Endothelial cell of umbilical vein (primary cell): ENCODE measurements around the gene LENG9. TPM values are rescaled to one million over a fixed set of nuclear protein-coding genes. Genes with fewer than 3 reads are reported as not detected.

Experiments used
- BruUV-seq: library from RNA; stranded (reverse); fragments of 400-500 nt; replicated peaks from 2 replicates; lab custom pipeline; 2021; lab: Mats Ljungman, UMichigan
- CTCF ChIA-PET: fragments of 300-600, 350-600 bp; sonication (Branson Sonifier 250); formaldehyde crosslinking; loops from one replicate; lab custom pipeline; 2021; ENCODE audit warnings: antibody characterized with exemption, inconsistent platforms; lab: Charles Lee
- POLR2A ChIA-PET: fragments of 300-600, 350-600 bp; sonication (Branson Sonifier 250); formaldehyde crosslinking; loops from one replicate; lab custom pipeline; 2021; ENCODE audit warnings: antibody characterized with exemption, inconsistent platforms; lab: Charles Lee
- DNase-seq: peaks from one replicate; pipeline ENCODE4 v3.0.0-alpha.2; 2011; ENCODE audit warnings: low read depth, low spot score
- FAIRE-seq: peaks from 2 replicates; lab custom pipeline; 2011; peaks lifted over from hg19 to GRCh38; lab: Jason Lieb, UNC
- H2AFZ ChIP-seq: 2 replicates; pipeline ENCODE4 v1.6.0; 2012; ENCODE audit warnings: low read depth, low read length, control low read depth, inconsistent platforms
- H3K27ac ChIP-seq: 2 replicates; pipeline ENCODE4 v1.5.1; 2011; ENCODE audit warnings: low read depth, mild to moderate bottlenecking, control low read depth, low read length, moderate library complexity; ENCODE audit not compliant: insufficient read depth
- H3K27me3 ChIP-seq, 2 experiments: 2 replicates each; pipeline versions ENCODE4 v1.6.0 to v1.6.1; 2011; ENCODE audit warnings: low read length in 2 of 2, mixed read lengths in 1 of 2; ENCODE audit not compliant: control insufficient read depth in 2 of 2, insufficient read depth in 2 of 2
- H3K36me3 ChIP-seq, 2 experiments: 2 replicates in 1 of 2; 3 replicates in 1 of 2; pipeline ENCODE4 v1.5.1; 2011; ENCODE audit warnings: low read length in 2 of 2, mild to moderate bottlenecking in 1 of 2, moderate library complexity in 1 of 2; ENCODE audit not compliant: control insufficient read depth in 2 of 2, insufficient read depth in 2 of 2; ENCODE audit errors: extremely low read depth in 1 of 2
- H3K4me1 ChIP-seq: 3 replicates; pipeline ENCODE4 v1.5.1; 2011; ENCODE audit warnings: mild to moderate bottlenecking, low read length; ENCODE audit not compliant: control insufficient read depth, insufficient read depth; ENCODE audit errors: extremely low read depth
- H3K4me2 ChIP-seq: 2 replicates; pipeline ENCODE4 v1.6.1; 2011; ENCODE audit warnings: low read length, control low read depth, mixed read lengths; ENCODE audit not compliant: insufficient read depth
- H3K4me3 ChIP-seq, 3 experiments: fragments of 200-600 bp in 1 of 3; sonication (generic), shearing (Covaris generic) in 1 of 3; replicated peaks in 1 of 3; 2 replicates each; pipeline ENCODE4 v1.5.1; 2011 to 2016; ENCODE audit warnings: control low read depth in 3 of 3, low read length in 3 of 3, mild to moderate bottlenecking in 2 of 3, inconsistent platforms in 1 of 3, low read depth in 1 of 3, moderate library complexity in 1 of 3; ENCODE audit not compliant: insufficient read depth in 1 of 3
- H3K79me2 ChIP-seq: 2 replicates; pipeline ENCODE4 v1.6.0; 2012; ENCODE audit warnings: low read length, inconsistent platforms; ENCODE audit not compliant: control insufficient read depth, insufficient read depth
- H3K9ac ChIP-seq: replicated peaks from 2 replicates; pipeline ENCODE3; 2011; ENCODE audit warnings: low read length, control low read depth; ENCODE audit not compliant: insufficient read depth; ENCODE audit errors: extremely low read depth
- H3K9me1 ChIP-seq: replicated peaks from 3 replicates; pipeline ENCODE4 v1.6.0; 2011; ENCODE audit warnings: mild to moderate bottlenecking, low read length; ENCODE audit not compliant: control insufficient read depth, insufficient read depth; ENCODE audit errors: extremely low read depth
- H3K9me3 ChIP-seq: replicated peaks from 2 replicates; pipeline ENCODE4 v1.5.1; 2012; ENCODE audit warnings: low read length, inconsistent platforms; ENCODE audit not compliant: control insufficient read depth, insufficient read depth
- H4K20me1 ChIP-seq: replicated peaks from 2 replicates; pipeline ENCODE3; 2011; ENCODE audit warnings: mild to moderate bottlenecking, low read length; ENCODE audit not compliant: control insufficient read depth, insufficient read depth; ENCODE audit errors: extremely low read depth
- EZH2 ChIP-seq: IDR thresholded peaks from 2 replicates; pipeline ENCODE4 v1.6.1; 2012; ENCODE audit warnings: borderline replicate concordance, low read depth, mild to moderate bottlenecking, moderate library complexity, low read length, inconsistent platforms; ENCODE audit not compliant: severe bottlenecking
- FOS ChIP-seq: IDR thresholded peaks from 2 replicates; pipeline ENCODE4 v1.6.1; 2011; ENCODE audit warnings: mild to moderate bottlenecking, low read length, moderate library complexity, borderline replicate concordance; ENCODE audit not compliant: insufficient read depth
- GATA2 ChIP-seq: IDR thresholded peaks from 2 replicates; pipeline ENCODE4 v1.7.0; 2011; ENCODE audit warnings: low read depth, mild to moderate bottlenecking, moderate library complexity, mixed read lengths, low read length; ENCODE audit not compliant: insufficient read length, insufficient read depth
- JUN ChIP-seq: IDR thresholded peaks from 2 replicates; pipeline ENCODE4 v1.6.1; 2011; ENCODE audit warnings: borderline replicate concordance, low read depth; ENCODE audit not compliant: insufficient read length, insufficient read depth
- MYC ChIP-seq: IDR thresholded peaks from one replicate; pipeline ENCODE4 v1.6.1; 2011; ENCODE audit warnings: mild to moderate bottlenecking, low read depth, low read length
- POLR2A ChIP-seq: IDR thresholded peaks from 2 replicates; pipeline ENCODE4 v1.6.1; 2012; ENCODE audit warnings: low read depth, mild to moderate bottlenecking, control low read depth, low read length
- POLR2AphosphoS5 ChIP-seq: IDR thresholded peaks from 2 replicates; pipeline ENCODE4 v1.6.1; 2012; ENCODE audit warnings: low read depth, mild to moderate bottlenecking, control low read depth, low read length, moderate library complexity; ENCODE audit not compliant: insufficient read depth
- dilution Hi-C: fragments of 300-500 bp; cut with MboI; formaldehyde crosslinking; loops from one replicate; pipeline ENCODE4 v1.15.0; 2019; ENCODE audit warnings: low sequenced_read_pairs; ENCODE audit not compliant: extremely low pct_ligation_motif_present
- intact Hi-C: fragments of 100-400 bp; cut with micrococcal nuclease; formaldehyde crosslinking; loops from one replicate; pipeline ENCODE4 v1.10.0; 2022
- polyA plus RNA-seq, 4 experiments: library from polyadenylated mRNA; depleted of rRNA in 3 of 4; stranded (reverse) in 3 of 4; unstranded in 1 of 4; fragments of >200 nt; gene quantifications; 2 replicates each; pipeline versions ENCODE4 v1.2.1 to v1.2.3, GENCODE V29; 2011 to 2012; ENCODE audit warnings: missing spikeins in 1 of 4
- total RNA-seq: library from RNA; stranded (reverse); gene quantifications from 2 replicates; pipeline ENCODE4 v1.2.3, GENCODE V29; 2021
- TF ChIP-seq, protein P1 (sequence below): IDR thresholded peaks from 2 replicates; pipeline ENCODE4 v1.6.1; 2011; ENCODE audit not compliant: insufficient read depth, insufficient read length
- TF ChIP-seq, protein P2 (sequence below), 2 donors: IDR thresholded peaks; 1 replicate in 1 of 2; 2 replicates in 1 of 2; pipeline ENCODE4 v1.5.1; 2011; ENCODE audit warnings: low read length in 2 of 2, mild to moderate bottlenecking in 2 of 2, moderate library complexity in 2 of 2, control low read depth in 1 of 2, inconsistent platforms in 1 of 2, low read depth in 1 of 2; ENCODE audit not compliant: insufficient read depth in 1 of 2; ENCODE audit errors: extremely low read depth in 1 of 2

The LENG9 gene
- total and polyA plus RNA-seq, 2 donors (not counting 3 experiments of a cell fraction or from before 2014, with no cell fraction given), result 0.97 to 2.8 TPM

DNA sequence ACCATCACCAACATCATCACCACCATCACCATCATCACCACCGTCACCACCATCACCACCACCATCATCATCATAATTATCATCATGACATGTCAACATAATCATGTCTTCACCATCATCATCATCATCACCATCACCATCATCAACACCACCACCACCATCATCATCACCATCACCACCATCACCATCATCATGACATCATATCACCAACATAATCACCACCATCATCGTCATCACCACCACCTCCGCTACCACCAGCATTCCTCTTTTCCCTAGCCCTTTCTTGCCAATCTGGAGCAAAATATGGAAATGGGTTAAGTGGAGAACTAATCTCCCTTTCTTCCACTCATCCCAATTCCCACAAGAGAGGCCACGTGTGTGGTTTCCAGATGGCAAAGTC is 49.4 kb downstream of the LENG9 start:
- BruUV-seq, result no TSS peak
- Histone ChIP-seq H3K9ac (no peak overlapping the region), H3K4me1 (no peaks in the 10 kb centered on the region), H3K4me3 (no peak overlapping the region), H3K9me3 (no peaks in the 10 kb centered on the region), H3K36me3 (no peaks in the 10 kb centered on the region), H3K4me2 (no peak overlapping the region), H4K20me1 (no peaks in the 10 kb centered on the region), H3K79me2 (no peaks in the 10 kb centered on the region), H3K27me3 (peaks cover 20 to 25% of the 10 kb centered on the region in 2 experiments), H3K27ac (no peak overlapping the region), H2AFZ (no peak overlapping the region), H3K9me1 (no peaks in the 10 kb centered on the region)
- ChIA-PET POLR2A (no interaction called here), CTCF (no interaction called here)
- TF ChIP-seq, protein P1, sequence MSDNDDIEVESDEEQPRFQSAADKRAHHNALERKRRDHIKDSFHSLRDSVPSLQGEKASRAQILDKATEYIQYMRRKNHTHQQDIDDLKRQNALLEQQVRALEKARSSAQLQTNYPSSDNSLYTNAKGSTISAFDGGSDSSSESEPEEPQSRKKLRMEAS, result no peak
- TF ChIP-seq GATA2 (no peak), EZH2 (no peak), MYC (no peak)
- intact Hi-C loops, result no loop called here
- no peak for DNase-seq
- dilution Hi-C loops, result no loop called here
- no peak for FAIRE-seq

DNA sequence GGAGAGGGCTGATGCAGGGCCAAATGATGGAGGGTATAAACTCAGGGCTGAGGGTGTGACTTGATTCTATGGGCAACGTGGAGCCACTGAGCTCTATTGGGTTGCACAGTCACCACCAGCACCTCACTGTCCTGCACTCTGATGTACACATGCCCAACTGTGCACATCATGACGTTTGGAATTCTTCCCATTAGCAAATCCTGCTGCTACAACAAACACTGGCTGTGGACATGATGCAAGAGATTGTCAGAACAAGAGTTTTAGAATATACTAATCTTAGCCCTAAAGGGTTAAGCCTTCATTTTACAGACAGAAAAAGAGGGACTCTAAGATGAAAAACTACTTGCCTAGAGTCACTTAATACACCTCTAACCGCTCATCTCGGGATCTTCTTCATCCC is 50.7 kb downstream of the LENG9 start:
- Histone ChIP-seq H3K27me3 (peaks cover 20 to 25% of the 10 kb centered on the region in 2 experiments), H2AFZ (no peak overlapping the region), H3K9ac (no peak overlapping the region), H3K4me1 (no peaks in the 10 kb centered on the region), H3K27ac (no peak overlapping the region), H3K9me3 (no peaks in the 10 kb centered on the region), H3K4me2 (no peak overlapping the region), H3K4me3 (no peak overlapping the region), H3K79me2 (no peaks in the 10 kb centered on the region), H4K20me1 (no peaks in the 10 kb centered on the region), H3K9me1 (no peaks in the 10 kb centered on the region), H3K36me3 (no peaks in the 10 kb centered on the region)
- CTCF ChIA-PET, result no interaction called here
- POLR2A ChIA-PET, result no interaction called here
- intact Hi-C loops (no loop called here), dilution Hi-C loops (no loop called here)
- DNase-seq, result no peak
- FAIRE-seq, result no peak
- no peak for TF ChIP-seq POLR2A
- no peak for TF ChIP-seq FOS
- TF ChIP-seq, protein P1, result no peak
- TF ChIP-seq MYC, result no peak
- TF ChIP-seq EZH2, result no peak
- TF ChIP-seq, protein P2, sequence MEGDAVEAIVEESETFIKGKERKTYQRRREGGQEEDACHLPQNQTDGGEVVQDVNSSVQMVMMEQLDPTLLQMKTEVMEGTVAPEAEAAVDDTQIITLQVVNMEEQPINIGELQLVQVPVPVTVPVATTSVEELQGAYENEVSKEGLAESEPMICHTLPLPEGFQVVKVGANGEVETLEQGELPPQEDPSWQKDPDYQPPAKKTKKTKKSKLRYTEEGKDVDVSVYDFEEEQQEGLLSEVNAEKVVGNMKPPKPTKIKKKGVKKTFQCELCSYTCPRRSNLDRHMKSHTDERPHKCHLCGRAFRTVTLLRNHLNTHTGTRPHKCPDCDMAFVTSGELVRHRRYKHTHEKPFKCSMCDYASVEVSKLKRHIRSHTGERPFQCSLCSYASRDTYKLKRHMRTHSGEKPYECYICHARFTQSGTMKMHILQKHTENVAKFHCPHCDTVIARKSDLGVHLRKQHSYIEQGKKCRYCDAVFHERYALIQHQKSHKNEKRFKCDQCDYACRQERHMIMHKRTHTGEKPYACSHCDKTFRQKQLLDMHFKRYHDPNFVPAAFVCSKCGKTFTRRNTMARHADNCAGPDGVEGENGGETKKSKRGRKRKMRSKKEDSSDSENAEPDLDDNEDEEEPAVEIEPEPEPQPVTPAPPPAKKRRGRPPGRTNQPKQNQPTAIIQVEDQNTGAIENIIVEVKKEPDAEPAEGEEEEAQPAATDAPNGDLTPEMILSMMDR (IDR thresholded peaks at IDR 0.05; ENCODE audit: extremely low read depth in 1 of 2, insufficient read depth in 1 of 2, low read depth in 1 of 2, low read length in 2 of 2), result no peak
- TF ChIP-seq JUN, result no peak
- TF ChIP-seq GATA2, result no peak
- TF ChIP-seq POLR2AphosphoS5, result no peak
- BruUV-seq, result no TSS peak
